GM19397 (cell line): ENCODE data around the gene CCDC50.

ENCODE experiments used
- ATAC-seq: cut with Tn5 transposase; IDR thresholded peaks from one replicate; pipeline ENCODE4 v1.9.1; 2021; ENCODE audit warnings: mild to moderate bottlenecking, moderate library complexity; ENCODE audit not compliant: unreplicated experiment

The CCDC50 gene

GRCh38 chr3:191376516-191377141, 47.4 kb downstream of the CCDC50 start:
- no peak for ATAC-seq

GRCh38 chr3:191378142-191378812, 49.1 kb downstream of the CCDC50 start:
- ATAC-seq: no peak

GRCh38 chr3:191379446-191379845, 50.3 kb downstream of the CCDC50 start:
- no peak for ATAC-seq

GRCh38 chr3:191380001-191380400, 50.8 kb downstream of the CCDC50 start:
- no peak for ATAC-seq

GRCh38 chr3:191381303-191381702, 52.1 kb downstream of the CCDC50 start:
- ATAC-seq: no peak

GRCh38 chr3:191382661-191383060, 53.5 kb downstream of the CCDC50 start:
- no peak for ATAC-seq

GRCh38 chr3:191383124-191383523, 53.9 kb downstream of the CCDC50 start:
- no peak for ATAC-seq

GRCh38 chr3:191385101-191385500, 55.9 kb downstream of the CCDC50 start:
- ATAC-seq: no peak

GRCh38 chr3:191387441-191388077, 58.4 kb downstream of the CCDC50 start:
- ATAC-seq: no peak

- ATAC-seq: no peak
These were observed 59.6 kb downstream of the CCDC50 start for GRCh38 chr3:191388823-191389222.

- no peak for ATAC-seq
These were observed 61.4 kb downstream of the CCDC50 start for GRCh38 chr3:191390580-191390979.

GRCh38 chr3:191391861-191392808, 62.9 kb downstream of the CCDC50 start:
- ATAC-seq: no peak

GRCh38 chr3:191393146-191393545, 64.0 kb downstream of the CCDC50 start:
- no peak for ATAC-seq

GRCh38 chr3:191397771-191398170, 68.6 kb downstream of the CCDC50 start:
- ATAC-seq: no peak

GRCh38 chr3:191398607-191399006, 69.4 kb downstream of the CCDC50 start:
- ATAC-seq: no peak

GRCh38 chr3:191399918-191400317, 70.7 kb downstream of the CCDC50 start:
- ATAC-seq: no peak

- no peak for ATAC-seq
These were observed 72.7 kb downstream of the CCDC50 start for GRCh38 chr3:191401775-191402357.

- ATAC-seq: no peak
These were observed 80.7 kb downstream of the CCDC50 start for GRCh38 chr3:191409791-191410359.

- ATAC-seq: no peak
These were observed 83.6 kb downstream of the CCDC50 start for GRCh38 chr3:191412759-191413158.

- ATAC-seq: no peak
These were observed 85.1 kb downstream of the CCDC50 start for GRCh38 chr3:191414286-191414685.
